Spleen (tissue), 11 donors: ENCODE measurements around the gene AMOTL1. TPM values are rescaled to one million over a fixed set of nuclear protein-coding genes. Genes with fewer than 3 reads are reported as not detected.
"Not testable (repeated sequence)": the region's sequence is repeated elsewhere in the genome, so short reads cannot be mapped to it uniquely, and the experiment has no call there.

ENCODE experiments used
- DNase-seq: peaks from one replicate; pipeline ENCODE4 v3.0.0-alpha.2; 2020
- H3K27ac ChIP-seq, 8 donors: fragments of 200-600 bp; sonication (generic) in 7 of 8; 1 replicate in 4 of 8; 2 replicates in 4 of 8; pipeline versions ENCODE4 v1.5.0 to v1.8.0; 2016 to 2021; ENCODE audit warnings: inconsistent platforms in 4 of 8, mild to moderate bottlenecking in 4 of 8, moderate library complexity in 1 of 8
- H3K27me3 ChIP-seq, 7 donors: fragments of 200-600 bp; sonication (generic) in 6 of 7; replicated peaks in 1 of 7; 1 replicate in 4 of 7; 2 replicates in 3 of 7; pipeline versions ENCODE4 v1.5.0 to v1.8.0; 2016 to 2021; ENCODE audit warnings: inconsistent platforms in 3 of 7, mild to moderate bottlenecking in 1 of 7
- H3K36me3 ChIP-seq, 6 donors: fragments of 200-600 bp; sonication (generic) in 5 of 6; 1 replicate in 4 of 6; 2 replicates in 2 of 6; pipeline versions ENCODE4 v1.5.0 to v1.8.0; 2016 to 2021; ENCODE audit warnings: inconsistent platforms in 2 of 6
- H3K4me1 ChIP-seq, 6 donors: fragments of 200-600 bp; sonication (generic) in 5 of 6; 1 replicate in 3 of 6; 2 replicates in 3 of 6; pipeline versions ENCODE4 v1.5.0 to v1.8.0; 2016 to 2021; ENCODE audit warnings: inconsistent platforms in 3 of 6
- H3K4me3 ChIP-seq, 8 donors: fragments of 200-600 bp; sonication (generic) in 7 of 8; 1 replicate in 4 of 8; 2 replicates in 4 of 8; pipeline versions ENCODE4 v1.5.0 to v1.8.0; 2016 to 2021; ENCODE audit warnings: inconsistent platforms in 4 of 8, mild to moderate bottlenecking in 4 of 8, moderate library complexity in 2 of 8
- H3K9me3 ChIP-seq, 8 donors: fragments of 200-600 bp; sonication (generic) in 7 of 8; 1 replicate in 4 of 8; 2 replicates in 4 of 8; pipeline versions ENCODE4 v1.5.0 to v1.8.0; 2016 to 2021; ENCODE audit warnings: inconsistent platforms in 4 of 8
- CTCF ChIP-seq, 11 experiments: fragments of 200-600 bp in 7 of 11; fragments of 450-650 bp in 4 of 11; sonication (generic) in 4 of 11; IDR thresholded peaks in 8 of 11; conservative IDR thresholded peaks in 3 of 11; 1 replicate in 7 of 11; 2 replicates in 4 of 11; pipeline versions ENCODE4 v1.4.0 to v1.8.0; 2016 to 2021; ENCODE audit warnings: antibody characterized with exemption in 11 of 11, inconsistent platforms in 4 of 11, mild to moderate bottlenecking in 1 of 11
- POLR2A ChIP-seq, 3 donors: fragments of 450-650 bp; IDR thresholded peaks; one replicate each; pipeline ENCODE4 v1.5.1; 2017; ENCODE audit warnings: antibody characterized with exemption in 3 of 3, mild to moderate bottlenecking in 1 of 3
- POLR2AphosphoS5 ChIP-seq, 3 donors: sonication (generic); formaldehyde crosslinking; IDR thresholded peaks; one replicate each; pipeline ENCODE4 v1.5.1; 2017; ENCODE audit warnings: antibody characterized with exemption in 3 of 3
- WGBS, 5 donors: extraction: QIAGEN DNeasy Blood & Tissue Kit in 3 of 5; methylation state at CpG; one replicate each; pipeline versions ENCODE4 v1.1.5 to v1.1.7; 2013 to 2018; 5-methylcytosine and 5-hydroxymethylcytosine counted together
- intact Hi-C: fragments of 100-400 bp; cut with DNase I; formaldehyde crosslinking; loops from one replicate; pipeline ENCODE4 v1.15.0; 2023; ENCODE audit warnings: low total_unique reads
- polyA plus RNA-seq, 3 donors: library from polyadenylated mRNA; stranded (reverse); fragments of 200-250 nt; gene quantifications; one replicate each; pipeline ENCODE4 v1.2.1, GENCODE V29; 2013
- total RNA-seq, 7 donors: library from RNA; depleted of rRNA in 3 of 7; stranded (reverse); fragments of >200 nt in 3 of 7; fragmentation: NEBNext Ultra II Directional in 4 of 7; extraction: Animal tissue kit (Norgen Biotek cat#: 25700) in 4 of 7; gene quantifications; one replicate each; pipeline versions ENCODE4 v1.1.0 to v1.2.1, GENCODE V29; 2016 to 2021
- donor health status: healthy with polysubstance abuse.
- donor health status: DM: no; HTN: no; CAD: no; lungs with moderate emphysema.
- donor health status: DM: no; HTN: no; CAD: no.
- donor health status: Bipolar disorder and iron deficiency.
- donor health status: healthy.
- donor health status: DM: no; HTN: no; CAD: no.
- donor health status: DM: yes; HTN: yes; CAD: no.

The AMOTL1 gene
- total and polyA plus RNA-seq, 10 donors, result 1.4 to 43.9 (median 29.7) TPM

- intact Hi-C loops, result no loop called here
- no peak for DNase-seq
Observed at GRCh38 chr11:94806014-94806413, 37.9 kb downstream of the AMOTL1 start.

GRCh38 chr11:94806419-94806818 is 38.3 kb downstream of the AMOTL1 start:
- no peak for DNase-seq
- 48 to 74% (median 65%) methylated on average over 4 of the region's 4 CpGs for WGBS, 5 donors
- peak overlapping the region in 2 of 8 donors; percentile 12 to 15 for H3K27ac ChIP-seq

More at GRCh38 chr11:94806014-94806413, 37.9 kb downstream of the AMOTL1 start:
- Histone ChIP-seq H3K4me1 (peaks cover 0 to 19% (median 2%) of the 10 kb centered on the region in 6 donors), H3K27me3 (no peaks in the 10 kb centered on the region), H3K4me3 (no peak overlapping the region), H3K27ac (peak overlapping the region in 1 of 8 donors; percentile 12), H3K9me3 (no peaks in the 10 kb centered on the region), H3K36me3 (peaks cover 0 to 23% (median 0%) of the 10 kb centered on the region in 6 donors)
- WGBS, 5 donors, result 22 to 94% (median 43%) methylated on average over 1 of the region's 1 CpG
- TF ChIP-seq POLR2A (IDR thresholded peaks at IDR 0.05) (no peak), POLR2AphosphoS5 (IDR thresholded peaks at IDR 0.05) (no peak), CTCF (IDR thresholded peaks at IDR 0.05 in 8 of 11, conservative IDR thresholded peaks at IDR 0.05 in 3 of 11) (no peak)

GRCh38 chr11:94809251-94809650 is 41.1 kb downstream of the AMOTL1 start:
- TF ChIP-seq POLR2AphosphoS5 (IDR thresholded peaks at IDR 0.05), result no peak
- TF ChIP-seq POLR2A (IDR thresholded peaks at IDR 0.05), result no peak
- no peak for TF ChIP-seq CTCF (IDR thresholded peaks at IDR 0.05 in 8 of 11, conservative IDR thresholded peaks at IDR 0.05 in 3 of 11)
- Histone ChIP-seq H3K9me3 (no peaks in the 10 kb centered on the region), H3K27ac (no peak overlapping the region), H3K27me3 (no peaks in the 10 kb centered on the region), H3K4me1 (peaks cover 0 to 16% (median 0%) of the 10 kb centered on the region in 6 donors), H3K36me3 (peaks cover 0 to 9% (median 0%) of the 10 kb centered on the region in 6 donors), H3K4me3 (no peak overlapping the region)
- intact Hi-C loops, result no loop called here
- no peak for DNase-seq
- 86 to 96% (median 92%) methylated on average over 5 of the region's 5 CpGs for WGBS, 5 donors

More at GRCh38 chr11:94806419-94806818, 38.3 kb downstream of the AMOTL1 start:
- no peak for TF ChIP-seq POLR2AphosphoS5 (IDR thresholded peaks at IDR 0.05)
- TF ChIP-seq POLR2A (IDR thresholded peaks at IDR 0.05), result no peak
- TF ChIP-seq CTCF (IDR thresholded peaks at IDR 0.05 in 8 of 11, conservative IDR thresholded peaks at IDR 0.05 in 3 of 11), result no peak
- H3K36me3 ChIP-seq, result peaks cover 0 to 19% (median 0%) of the 10 kb centered on the region in 6 donors
- no peaks in the 10 kb centered on the region for H3K9me3 ChIP-seq
- peaks cover 0 to 16% (median 2%) of the 10 kb centered on the region in 6 donors for H3K4me1 ChIP-seq
- H3K4me3 ChIP-seq, result no peak overlapping the region
- H3K27me3 ChIP-seq, result no peaks in the 10 kb centered on the region
- intact Hi-C loops, result no loop called here

- DNase-seq, H3K4me1 ChIP-seq, H3K4me3 ChIP-seq, H3K36me3 ChIP-seq, intact Hi-C loops, H3K27ac ChIP-seq, H3K27me3 ChIP-seq: not testable (repeated sequence)
- 87 to 96% (median 94%) methylated on average over 8 of the region's 9 CpGs for WGBS, 5 donors
- H3K9me3 ChIP-seq, result peaks cover 0 to 17% (median 13%) of the 10 kb centered on the region in 8 donors
Observed at GRCh38 chr11:94812724-94813720, 44.9 kb downstream of the AMOTL1 start.
